HG02981 (cell line): ENCODE measurements around the gene WAS.
"Not testable (repeated sequence)": the region's sequence is repeated elsewhere in the genome, so short reads cannot be mapped to it uniquely, and the experiment has no call there.

Source experiments
- ATAC-seq: cut with Tn5 transposase; IDR thresholded peaks from one replicate; pipeline ENCODE4 v1.9.1; 2021; ENCODE audit warnings: mild to moderate bottlenecking, moderate library complexity; ENCODE audit not compliant: unreplicated experiment

WAS gene

DNA sequence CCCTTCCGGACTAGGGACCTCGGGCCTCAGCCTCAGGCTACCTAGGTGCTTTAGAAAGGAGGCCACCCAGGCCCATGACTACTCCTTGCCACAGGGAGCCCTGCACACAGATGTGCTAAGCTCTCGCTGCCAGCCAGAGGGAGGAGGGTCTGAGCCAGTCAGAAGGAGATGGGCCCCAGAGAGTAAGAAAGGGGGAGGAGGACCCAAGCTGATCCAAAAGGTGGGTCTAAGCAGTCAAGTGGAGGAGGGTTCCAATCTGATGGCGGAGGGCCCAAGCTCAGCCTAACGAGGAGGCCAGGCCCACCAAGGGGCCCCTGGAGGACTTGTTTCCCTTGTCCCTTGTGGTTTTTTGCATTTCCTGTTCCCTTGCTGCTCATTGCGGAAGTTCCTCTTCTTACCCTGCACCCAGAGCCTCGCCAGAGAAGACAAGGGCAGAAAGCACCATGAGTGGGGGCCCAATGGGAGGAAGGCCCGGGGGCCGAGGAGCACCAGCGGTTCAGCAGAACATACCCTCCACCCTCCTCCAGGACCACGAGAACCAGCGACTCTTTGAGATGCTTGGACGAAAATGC lies at the start of gene WAS:
Gene WAS, plus strand, starts transcription at position 389 of the 572 bp plus-strand sequence. Its CDS starts 55 bp downstream, at position 444.
- peak; percentile 63 for ATAC-seq

DNA sequence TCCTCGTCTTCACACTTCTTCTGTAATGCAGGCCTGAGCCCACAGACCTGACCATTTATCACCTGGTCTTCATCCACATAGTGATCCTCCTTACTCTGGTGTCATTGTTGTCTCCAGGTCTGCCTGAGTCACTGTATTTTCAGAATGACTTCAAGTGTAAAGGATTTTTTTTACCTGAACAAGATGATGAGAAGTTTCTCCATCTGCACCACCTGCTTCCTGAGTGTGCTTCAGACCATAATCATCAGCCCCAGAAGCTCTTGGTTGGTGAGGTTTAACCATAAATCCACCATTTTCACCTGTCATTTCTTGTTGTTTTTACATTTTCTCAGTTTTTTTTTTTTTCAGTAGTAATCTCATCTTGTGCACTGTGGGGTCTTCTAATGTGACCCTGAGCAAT lies 47.3 kb upstream of the WAS start:
- no peak for ATAC-seq

- ATAC-seq = no peak
Observed at GRCh38 chrX:48636776-48637175, 46.8 kb upstream of the WAS start.

- no peak for ATAC-seq
Observed at GRCh38 chrX:48645669-48646068, 37.9 kb upstream of the WAS start.

GRCh38 chrX:48648336-48648751 lies 35.3 kb upstream of the WAS start:
- no peak for ATAC-seq

DNA sequence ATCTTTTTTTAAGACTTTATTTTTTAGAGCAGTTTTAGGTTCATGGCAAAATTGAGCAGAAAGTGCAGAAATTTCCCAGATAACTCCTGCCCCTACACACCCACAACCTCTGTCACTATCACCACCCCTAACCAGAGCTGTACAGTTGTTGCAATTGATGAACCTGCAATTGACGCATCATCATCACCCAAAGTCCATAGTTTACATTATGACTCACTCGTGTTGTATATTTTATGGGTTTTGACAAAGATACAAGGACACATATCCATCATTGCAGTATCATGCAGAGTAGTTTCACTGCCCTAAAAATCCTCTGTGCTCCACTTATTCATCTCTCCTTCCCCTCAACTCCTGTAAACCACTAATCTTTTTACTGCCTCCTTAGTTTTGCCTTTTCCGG lies 34.5 kb upstream of the WAS start:
- ATAC-seq = no peak

GRCh38 chrX:48652055-48652579 lies 31.5 kb upstream of the WAS start:
- ATAC-seq = not testable (repeated sequence)

GRCh38 chrX:48654746-48655145 lies 28.9 kb upstream of the WAS start:
- not testable (repeated sequence) for ATAC-seq

DNA sequence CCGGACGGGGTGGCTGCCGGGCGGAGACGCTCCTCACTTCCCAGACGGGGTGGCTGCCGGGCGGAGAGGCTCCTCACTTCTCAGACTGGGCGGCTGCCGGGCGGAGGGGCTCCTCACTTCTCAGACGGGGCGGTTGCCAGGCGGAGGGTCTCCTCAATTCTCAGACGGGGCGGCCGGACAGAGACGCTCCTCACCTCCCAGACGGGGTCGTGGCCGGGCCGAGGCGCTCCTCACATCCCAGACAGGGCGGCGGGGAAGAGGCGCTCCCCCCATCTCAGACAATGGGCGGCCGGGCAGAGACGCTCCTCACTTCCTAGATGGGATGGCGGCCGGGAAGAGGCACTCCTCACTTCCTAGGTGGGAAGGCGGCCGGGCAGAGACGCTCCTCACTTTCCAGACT lies 23.9 kb upstream of the WAS start:
- ATAC-seq = not testable (repeated sequence)

- no peak for ATAC-seq
Observed at GRCh38 chrX:48663241-48663640, 20.4 kb upstream of the WAS start.

- ATAC-seq = no peak
Observed at GRCh38 chrX:48664156-48664555, 19.4 kb upstream of the WAS start.

GRCh38 chrX:48665991-48666390 lies 17.6 kb upstream of the WAS start:
- ATAC-seq = no peak

- ATAC-seq = no peak
Observed at GRCh38 chrX:48666649-48667048, 16.9 kb upstream of the WAS start.

DNA sequence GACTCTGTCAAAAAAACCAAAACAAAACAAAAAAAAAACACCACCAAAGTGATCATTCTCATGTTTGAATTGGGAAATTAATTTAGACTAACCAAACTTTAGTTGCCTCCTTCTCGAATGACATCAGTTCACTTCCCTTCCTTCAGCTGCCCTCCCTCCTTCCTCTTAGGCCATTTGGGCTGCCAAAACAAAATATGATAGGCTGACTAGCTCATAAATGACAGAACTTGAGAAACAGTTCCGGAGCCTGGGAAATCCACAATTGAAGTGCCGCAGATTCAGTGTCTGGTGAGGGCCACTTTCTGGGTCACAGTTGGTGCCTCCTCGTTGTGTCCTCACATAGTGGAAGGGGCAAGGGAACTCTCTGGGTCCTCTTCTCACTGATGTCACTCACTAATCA lies 16.1 kb upstream of the WAS start:
- ATAC-seq = no peak

DNA sequence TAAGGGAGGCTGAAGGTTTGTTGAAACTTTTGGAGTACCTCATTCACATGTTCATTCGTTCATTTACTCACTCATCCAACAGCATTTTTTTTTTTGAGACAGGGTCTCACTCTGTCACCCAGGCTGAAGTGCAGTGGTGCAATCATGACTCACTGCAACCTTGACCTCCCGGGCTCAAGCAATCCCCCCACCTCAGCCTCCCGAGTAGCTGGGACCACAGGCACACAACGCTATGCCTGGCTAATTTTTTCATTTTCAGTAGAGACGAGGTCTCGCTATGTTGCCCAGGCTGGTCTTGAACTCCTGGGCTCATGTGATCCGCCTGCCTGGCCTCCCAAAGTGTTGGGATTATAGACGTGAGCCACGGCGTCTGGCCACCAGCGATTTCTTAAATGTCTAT lies 15.4 kb upstream of the WAS start:
- ATAC-seq = not testable (repeated sequence)

GRCh38 chrX:48676106-48676892 lies 7.3 kb upstream of the WAS start:
- peak; percentile 92 for ATAC-seq

GRCh38 chrX:48676893-48677270 lies 6.7 kb upstream of the WAS start:
- ATAC-seq = no peak

DNA sequence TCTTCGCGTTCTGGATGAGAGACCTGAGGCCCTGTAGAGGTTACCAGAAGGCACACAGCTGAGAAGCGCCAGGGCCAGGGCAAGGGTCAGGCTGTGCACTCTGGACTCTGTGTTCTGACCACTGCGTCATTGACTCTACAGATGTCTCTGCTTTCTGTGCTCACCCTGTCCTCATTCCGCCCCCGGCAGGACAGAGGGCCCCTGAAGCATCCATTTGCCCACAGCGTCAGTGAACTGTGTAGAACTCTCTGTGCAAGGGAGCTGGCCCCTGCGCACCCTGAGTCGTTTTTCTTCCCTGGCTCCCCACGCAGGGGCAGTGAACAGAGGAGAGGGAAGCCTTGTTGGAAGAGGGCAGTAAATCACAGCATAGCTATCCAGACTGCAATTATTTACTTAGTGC lies 6.1 kb upstream of the WAS start:
- no peak for ATAC-seq

DNA sequence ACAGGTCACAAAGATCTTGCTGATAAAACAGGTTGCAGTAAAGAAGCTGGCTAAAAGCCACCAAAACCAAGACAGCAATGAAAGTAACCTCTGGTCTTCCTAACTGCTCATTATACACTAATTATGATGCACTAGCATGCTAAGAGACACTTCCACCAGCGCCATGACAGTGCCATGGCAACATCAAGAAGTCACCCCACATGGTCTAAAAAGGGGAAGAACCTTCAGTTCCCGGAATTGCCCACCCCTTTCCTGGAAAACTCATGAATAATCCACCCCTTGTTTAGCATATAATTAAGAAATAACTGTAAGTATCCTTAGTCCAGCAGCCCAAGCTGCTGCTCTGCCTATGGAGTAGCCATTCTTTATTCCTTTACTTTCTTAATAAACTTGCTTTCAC lies 3.1 kb upstream of the WAS start:
- not testable (repeated sequence) for ATAC-seq

GRCh38 chrX:48680925-48681324 lies 2.7 kb upstream of the WAS start:
- ATAC-seq = not testable (repeated sequence)

DNA sequence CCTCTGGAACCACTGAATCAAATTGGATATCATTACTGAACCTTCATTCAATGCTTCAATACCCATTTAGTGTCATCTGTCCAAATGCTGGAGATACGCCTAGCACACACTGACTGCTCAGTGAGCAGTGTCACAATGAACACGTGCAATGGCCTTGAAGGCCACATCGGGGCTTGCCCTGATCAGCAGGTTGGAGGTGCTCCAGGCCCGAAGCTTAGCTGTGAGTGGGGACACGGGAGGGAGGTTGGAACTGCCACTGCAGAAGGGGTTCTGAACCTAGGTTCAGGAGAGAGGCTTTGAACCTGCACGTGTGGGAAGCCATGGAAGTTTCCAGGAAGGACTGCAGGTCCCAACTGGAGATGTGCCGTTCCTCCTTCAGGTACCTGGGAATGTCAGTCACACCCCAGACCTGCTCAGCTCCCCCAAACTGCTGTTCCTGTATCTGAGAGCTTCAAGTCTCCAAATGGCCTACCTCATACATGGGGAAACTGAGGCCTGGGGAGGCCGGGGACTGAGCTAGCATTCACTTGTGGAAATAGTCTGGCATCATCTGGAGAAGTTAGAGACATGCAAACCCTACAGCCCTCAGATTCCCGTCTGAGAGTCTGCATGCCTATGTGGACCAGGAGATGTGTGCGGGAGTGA lies 1.9 kb upstream of the WAS start:
- ATAC-seq = no peak

DNA sequence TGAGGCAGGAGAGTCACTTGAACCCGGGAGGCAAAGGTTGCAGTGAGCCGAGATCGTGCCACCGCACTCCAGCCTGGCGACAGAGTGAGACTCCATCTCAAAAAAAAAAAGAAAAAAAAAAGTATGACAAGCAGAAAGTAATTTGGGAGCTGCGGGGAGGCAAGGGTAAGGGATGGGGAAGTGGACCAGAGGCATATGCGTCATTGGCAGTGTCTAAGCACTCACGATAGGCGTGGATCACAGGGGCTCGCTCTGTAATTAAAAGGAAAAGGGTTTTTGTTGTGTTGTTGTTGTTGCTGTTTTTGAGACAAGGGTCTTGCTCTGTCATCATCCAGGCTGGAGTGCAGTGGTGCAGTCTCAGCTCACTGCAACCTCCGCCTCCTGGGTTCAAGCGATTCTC lies 804 bp upstream of the WAS start:
- not testable (repeated sequence) for ATAC-seq
